K562 (cell line): ENCODE results near the gene SLC16A9. TPM values are rescaled to one million over a fixed set of nuclear protein-coding genes. Genes with fewer than 3 reads are reported as not detected.

ENCODE experiments used
- ATAC-seq: fragments of 200-7000 bp; cut with Tn5 transposase; 3 replicates; pipeline ENCODE4 v1.9.1; 2020; ENCODE audit warnings: moderate library complexity
- BruUV-seq: library from RNA; stranded (reverse); fragments of 400-500 nt; replicated peaks from 2 replicates; lab custom pipeline; 2021; lab: Mats Ljungman, UMichigan
- CTCF ChIA-PET: fragments of 300-600 bp; formaldehyde crosslinking; extraction: SDS; loops from one replicate; lab custom pipeline; 2021; ENCODE audit warnings: low intra/inter-chr PET ratio; lab: Yijun Ruan, JAX
- POLR2A ChIA-PET: fragments of 300-600, 350-650 bp; sonication (Branson Sonifier 250); formaldehyde crosslinking; extraction: SDS; loops from one replicate; lab custom pipeline; 2021; ENCODE audit warnings: antibody characterized with exemption, inconsistent platforms; lab: Yijun Ruan, JAX
- DNase-seq, 4 experiments: peaks; one replicate each; pipeline versions ENCODE4 v3.0.0 to v3.0.0-alpha.2; 2011 to 2018; ENCODE audit warnings: low spot score in 3 of 4, mixed read lengths in 3 of 4; ENCODE audit errors: extremely low read depth in 1 of 4
- FAIRE-seq: peaks from 2 replicates; lab custom pipeline; 2011; peaks lifted over from hg19 to GRCh38; lab: Jason Lieb, UNC
- H2AFZ ChIP-seq: 2 replicates; pipeline ENCODE4 v1.6.0; 2011; ENCODE audit warnings: low read depth, low read length, control low read depth, inconsistent platforms
- H3K27ac ChIP-seq: fragments of 200-600 bp; 3 replicates; pipeline ENCODE4 v1.8.0; 2011; ENCODE audit warnings: low read depth, mild to moderate bottlenecking, control low read depth, inconsistent platforms, low read length, moderate library complexity, mixed read lengths; ENCODE audit errors: extremely low read depth
- H3K27me3 ChIP-seq, 2 experiments: fragments of 300-600 bp in 1 of 2; 2 replicates in 1 of 2; 3 replicates in 1 of 2; pipeline versions ENCODE4 v1.6.0 to v1.8.0; 2011; ENCODE audit warnings: inconsistent platforms in 2 of 2, low read length in 2 of 2, mild to moderate bottlenecking in 1 of 2, mixed read lengths in 1 of 2, moderate library complexity in 1 of 2; ENCODE audit not compliant: control insufficient read depth in 2 of 2, insufficient read depth in 2 of 2
- H3K36me3 ChIP-seq: fragments of 300-600 bp; 3 replicates; pipeline ENCODE4 v1.8.0; 2011; ENCODE audit warnings: mild to moderate bottlenecking, low read length, inconsistent platforms; ENCODE audit not compliant: control insufficient read depth, insufficient read depth
- H3K4me1 ChIP-seq, 2 experiments: fragments of 200-600 bp in 1 of 2; replicated peaks in 1 of 2; 2 replicates in 1 of 2; 3 replicates in 1 of 2; pipeline versions ENCODE4 v1.5.1 to v1.8.0; 2011; ENCODE audit warnings: inconsistent platforms in 2 of 2, low read length in 2 of 2, mild to moderate bottlenecking in 1 of 2, mixed read lengths in 1 of 2, moderate library complexity in 1 of 2; ENCODE audit not compliant: control insufficient read depth in 2 of 2, insufficient read depth in 2 of 2
- H3K4me2 ChIP-seq: 2 replicates; pipeline ENCODE4 v1.6.1; 2011; ENCODE audit warnings: low read length, control low read depth, inconsistent platforms, mixed read lengths; ENCODE audit not compliant: insufficient read depth
- H3K4me3 ChIP-seq: fragments of 200-600 bp; sonication (generic), shearing (Covaris generic); 2 replicates; pipeline ENCODE4 v1.5.1; 2016; ENCODE audit warnings: control low read depth, inconsistent platforms
- H3K79me2 ChIP-seq: fragments of 200-600 bp; 3 replicates; pipeline ENCODE4 v1.8.0; 2011; ENCODE audit warnings: low read length, inconsistent platforms; ENCODE audit not compliant: control insufficient read depth, insufficient read depth
- H3K9ac ChIP-seq, 2 experiments: 2 replicates each; pipeline versions ENCODE4 v1.6.0 to v1.6.1; 2011; ENCODE audit warnings: low read depth in 2 of 2, low read length in 2 of 2, control low read depth in 1 of 2, inconsistent platforms in 1 of 2, mild to moderate bottlenecking in 1 of 2, mixed read lengths in 1 of 2; ENCODE audit not compliant: insufficient read depth in 1 of 2
- H3K9me1 ChIP-seq: one replicate; pipeline ENCODE4 v1.6.0; 2011; ENCODE audit warnings: inconsistent platforms, mild to moderate bottlenecking, low read length, moderate library complexity; ENCODE audit not compliant: control insufficient read depth, insufficient read depth
- H3K9me3 ChIP-seq: replicated peaks from 2 replicates; pipeline ENCODE4 v1.5.1; 2011; ENCODE audit warnings: low read depth, low read length, inconsistent platforms; ENCODE audit not compliant: control insufficient read depth, insufficient read depth
- H4K20me1 ChIP-seq: replicated peaks from 2 replicates; pipeline ENCODE4 v1.6.1; 2011; ENCODE audit warnings: low read length, inconsistent platforms, mixed read lengths; ENCODE audit not compliant: control insufficient read depth, insufficient read depth
- ETV5 ChIP-seq: sonication (generic); formaldehyde crosslinking; IDR thresholded peaks from 2 replicates; pipeline ENCODE4 v1.4.0; 2020; ENCODE audit warnings: low read depth, mild to moderate bottlenecking, missing genetic modification reagents
- FIP1L1 ChIP-seq: fragments of 200-400 bp; formaldehyde crosslinking; IDR thresholded peaks from 2 replicates; pipeline ENCODE4 v1.6.1; 2018; ENCODE audit warnings: mild to moderate bottlenecking, low read depth, low read length; ENCODE audit not compliant: poor library complexity, severe bottlenecking
- HDAC8 ChIP-seq: fragments of 450-650 bp; IDR thresholded peaks from 2 replicates; pipeline ENCODE4 v1.6.1; 2016; ENCODE audit warnings: mild to moderate bottlenecking, missing genetic modification characterization, moderate library complexity, missing compliant biosample characterization
- HIVEP1 ChIP-seq: fragments of 250-450 bp; sonication (Bioruptor Pico); IDR thresholded peaks from 2 replicates; pipeline ENCODE4 v1.4.0; 2020; ENCODE audit warnings: mild to moderate bottlenecking
- MAX ChIP-seq: sonication (generic); formaldehyde crosslinking; IDR thresholded peaks from 2 replicates; pipeline ENCODE4 v1.9.0; 2022; ENCODE audit warnings: mild to moderate bottlenecking, missing genetic modification reagents
- OTX1 ChIP-seq: fragments of 450-650 bp; formaldehyde crosslinking; IDR thresholded peaks from 2 replicates; pipeline ENCODE4 v1.4.0; 2022; ENCODE audit warnings: mild to moderate bottlenecking
- RAD51 ChIP-seq: fragments of 450-650 bp; IDR thresholded peaks from 2 replicates; pipeline ENCODE4 v1.7.1; 2016; ENCODE audit warnings: low read depth, mild to moderate bottlenecking, borderline replicate concordance
- SOX6 ChIP-seq: fragments of 450-650 bp; IDR thresholded peaks from 2 replicates; pipeline ENCODE4 v1.6.1; 2014; ENCODE audit warnings: mild to moderate bottlenecking
- ZBTB40 ChIP-seq, 2 experiments: fragments of 450-650 bp in 1 of 2; sonication (generic) in 1 of 2; formaldehyde crosslinking in 1 of 2; IDR thresholded peaks; 2 replicates each; pipeline versions ENCODE4 v1.7.1 to v1.9.0; 2016 to 2022; ENCODE audit warnings: inconsistent platforms in 1 of 2, mild to moderate bottlenecking in 1 of 2, missing genetic modification reagents in 1 of 2
- ZNF224 ChIP-seq: sonication (generic); formaldehyde crosslinking; IDR thresholded peaks from 2 replicates; pipeline ENCODE4 v1.8.0; 2022; ENCODE audit warnings: mild to moderate bottlenecking, missing genetic modification reagents
- ZNF740 ChIP-seq, 3 experiments: fragments of 200-800 bp in 1 of 3; sonication (Bioruptor generic) in 1 of 3; sonication (generic) in 1 of 3; formaldehyde crosslinking in 1 of 3; IDR thresholded peaks; 2 replicates each; pipeline versions ENCODE4 v1.6.1 to v1.8.0; 2016 to 2022; ENCODE audit warnings: mild to moderate bottlenecking in 2 of 3, missing compliant biosample characterization in 2 of 3, missing genetic modification characterization in 2 of 3, missing genetic modification reagents in 1 of 3
- WGBS: fragments of 100-300 bp; shearing (Covaris generic); methylation state at CpG from one replicate; pipeline ENCODE4 v1.1.6; 2016; ENCODE audit warnings: low coverage, mixed read lengths; ENCODE audit not compliant: insufficient coverage; ENCODE audit errors: missing lambda C conversion rate; 5-methylcytosine and 5-hydroxymethylcytosine counted together
- in situ Hi-C: fragments of 300-500 bp; cut with MboI; formaldehyde crosslinking; loops from 4 replicates; pipeline ENCODE4 v1.15.0; 2018; ENCODE audit warnings: inconsistent platforms, mixed read lengths
- intact Hi-C: fragments of 100-400 bp; cut with micrococcal nuclease; formaldehyde crosslinking; loops from 2 replicates; pipeline ENCODE4 v1.14.2; 2022
- polyA plus RNA-seq, 8 experiments: library from polyadenylated mRNA; depleted of rRNA in 4 of 8; stranded (reverse) in 5 of 8; unstranded in 3 of 8; fragments of >200 nt; fragmentation: Nextera tagmentation in 2 of 8; fragmentation: Illumina TruSeq in 1 of 8; extraction: Ambion mirVana in 2 of 8; extraction: Trizol in 1 of 8; gene quantifications; 2 replicates each; pipeline versions ENCODE4 v1.2.1 to v1.2.3, GENCODE V29; 2011 to 2014; ENCODE audit warnings: inconsistent platforms in 1 of 8, missing spikeins in 1 of 8
- total RNA-seq, 7 experiments: library from RNA; depleted of rRNA in 6 of 7; stranded (reverse); fragments of >200 nt in 6 of 7; fragmentation: Illumina TruSeq in 2 of 7; extraction: Trizol in 2 of 7; gene quantifications; 2 replicates each; pipeline versions ENCODE4 v1.2.1 to v1.2.3, GENCODE V29; 2011 to 2021; ENCODE audit warnings: low replicate concordance in 1 of 7

SLC16A9 gene
- total and polyA plus RNA-seq, 9 of the 15 experiments (the other 6 are each of a cell fraction or from before 2014, with no cell fraction given): 0.90 to 6.4 (median 2.1) TPM

GRCh38 chr10:59687657-59688056 lies 22.0 kb downstream of the SLC16A9 start:
- H3K36me3 ChIP-seq: no peaks in the 10 kb centered on the region
- POLR2A ChIA-PET: no interaction called here
- BruUV-seq: no TSS peak
- TF ChIP-seq FIP1L1: no peak
- TF ChIP-seq OTX1 (CRISPR knock-in tag): no peak
- no peak for TF ChIP-seq HDAC8 (tag)
- no peak for TF ChIP-seq RAD51
- TF ChIP-seq MAX (CRISPR knock-in tag): no peak
- no peak for TF ChIP-seq ZNF224
- TF ChIP-seq SOX6: no peak
- TF ChIP-seq ZNF740 (CRISPR knock-in tag; IDR thresholded peaks at IDR 0.05): no peak
- TF ChIP-seq ZNF740 (tag; IDR thresholded peaks at IDR 0.05): no peak
- TF ChIP-seq ZBTB40 (IDR thresholded peaks at IDR 0.05): no peak
- TF ChIP-seq ZBTB40 (CRISPR knock-in tag; IDR thresholded peaks at IDR 0.05): no peak
- TF ChIP-seq HIVEP1 (CRISPR knock-in tag): no peak
- no peak for TF ChIP-seq ETV5

More at GRCh38 chr10:59687657-59688056, 22.0 kb downstream of the SLC16A9 start:
- intact Hi-C loops: no loop called here
- Histone ChIP-seq H2AFZ (no peak overlapping the region), H3K9me3 (no peaks in the 10 kb centered on the region), H3K27me3 (no peaks in the 10 kb centered on the region), H3K4me1 (no peaks in the 10 kb centered on the region), H3K79me2 (no peaks in the 10 kb centered on the region), H4K20me1 (no peaks in the 10 kb centered on the region), H3K27ac (no peak overlapping the region), H3K4me2 (no peak overlapping the region), H3K9ac (no peak overlapping the region), H3K4me3 (no peak overlapping the region), H3K9me1 (no peaks in the 10 kb centered on the region)
- no peak for DNase-seq
- no peak for FAIRE-seq
- WGBS: 0% methylated on average over 1 of the region's 1 CpG
- in situ Hi-C loops: no loop called here
- no peak for ATAC-seq
- CTCF ChIA-PET: no interaction called here
